ENCODE data around the gene PTCH2.
"Not testable (repeated sequence)": the region's sequence is repeated elsewhere in the genome, so short reads cannot be mapped to it uniquely, and the experiment has no call there.

Gene PTCH2

DNA sequence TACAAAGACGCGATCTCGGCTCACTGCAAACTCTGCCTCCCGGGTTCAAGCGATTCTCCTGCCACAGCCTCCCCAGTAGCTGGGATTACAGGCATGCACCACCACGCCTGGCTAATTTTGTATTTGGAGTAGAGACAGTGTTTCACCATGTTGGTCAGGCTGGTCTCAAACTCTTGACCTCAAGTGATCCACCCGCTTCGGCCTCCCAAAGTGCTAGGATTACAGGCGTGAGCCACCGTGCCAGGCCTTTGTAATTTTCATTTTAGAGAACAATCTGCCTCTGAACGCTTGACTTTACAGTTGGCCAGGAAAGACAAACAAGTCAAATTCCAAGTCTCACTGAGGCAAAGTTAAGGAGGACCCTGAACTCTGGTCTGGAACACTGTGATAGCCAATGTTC lies 4.8 kb downstream of the PTCH2 start:
- not testable (repeated sequence) for DNase-seq (ENCODE audit: low read depth)

DNA sequence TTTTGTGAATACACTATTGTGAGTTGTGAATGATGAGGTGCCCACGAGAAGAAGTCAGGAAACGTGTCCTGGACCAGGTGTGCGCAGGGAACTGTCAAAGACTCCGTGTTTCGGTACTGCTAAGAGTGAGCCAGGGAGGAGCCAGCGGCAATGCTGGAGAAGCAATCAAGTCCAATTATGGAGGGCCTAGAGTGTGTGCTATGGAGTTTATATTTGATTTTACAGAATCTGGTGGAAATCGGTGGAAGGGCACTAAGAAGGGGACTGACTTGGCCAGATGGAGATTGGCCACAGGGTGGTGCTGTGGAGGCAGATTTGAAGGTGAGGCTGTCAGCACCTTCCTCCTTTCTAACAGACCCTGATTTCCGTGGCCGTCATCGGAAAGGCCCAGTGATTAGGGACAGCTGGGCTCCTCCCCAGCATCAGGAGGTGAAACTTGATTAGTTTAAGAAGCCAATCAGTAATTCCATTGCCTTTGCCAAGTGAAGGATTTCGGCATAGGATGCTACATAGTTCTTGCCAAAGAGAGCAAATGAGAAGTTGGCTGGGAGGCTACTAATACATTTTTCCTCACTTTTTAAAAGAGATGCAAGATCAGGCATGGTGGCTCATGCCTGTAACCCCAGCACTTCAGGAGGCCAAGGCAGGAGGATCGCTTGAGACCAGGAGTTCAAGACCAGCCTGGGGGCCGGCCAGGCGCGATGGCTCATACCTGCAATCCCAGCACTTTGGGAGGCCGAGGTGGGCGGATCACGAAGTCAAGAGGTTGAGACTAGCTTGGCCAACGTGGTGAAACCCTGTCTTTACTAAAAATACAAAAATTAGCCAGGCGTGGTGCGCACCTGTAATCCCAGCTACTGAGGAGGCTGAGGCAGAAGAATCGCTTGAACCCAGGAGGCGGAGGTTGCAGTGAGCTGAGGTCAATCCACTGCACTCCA lies 7.0 kb downstream of the PTCH2 start:
- DNase-seq (ENCODE audit: low read depth), result peak; percentile 68

- DNase-seq (ENCODE audit: low read depth), result no peak
Measured at GRCh38 chr1:44834328-44834727, 8.7 kb downstream of the PTCH2 start.

GRCh38 chr1:44832056-44832705 lies 10.9 kb downstream of the PTCH2 start:
- DNase-seq (ENCODE audit: low read depth), result no peak

- DNase-seq (ENCODE audit: low read depth), result no peak
Measured at GRCh38 chr1:44831516-44831915, 11.5 kb downstream of the PTCH2 start.

DNA sequence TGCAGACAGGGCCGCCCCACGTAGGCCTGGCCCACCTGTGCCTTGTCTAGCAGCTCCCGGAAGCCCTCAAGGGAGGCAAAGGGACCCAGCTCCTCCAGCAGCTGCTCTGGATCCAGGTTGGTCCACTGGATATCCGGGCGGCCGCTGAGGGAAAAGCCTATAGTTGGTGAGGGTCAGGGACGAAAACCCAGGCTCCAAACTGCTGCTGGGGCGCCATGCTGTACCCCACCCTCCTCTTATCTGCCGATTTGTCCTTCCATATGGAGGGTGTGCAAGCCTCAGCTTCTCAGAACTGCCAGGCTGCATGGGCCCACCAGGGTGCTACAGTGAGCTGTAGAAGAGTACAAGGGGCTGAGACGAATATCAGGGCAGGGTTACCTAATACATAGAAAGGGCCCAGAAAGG lies 12.2 kb downstream of the PTCH2 start:
- no peak for DNase-seq (ENCODE audit: low read depth)

DNA sequence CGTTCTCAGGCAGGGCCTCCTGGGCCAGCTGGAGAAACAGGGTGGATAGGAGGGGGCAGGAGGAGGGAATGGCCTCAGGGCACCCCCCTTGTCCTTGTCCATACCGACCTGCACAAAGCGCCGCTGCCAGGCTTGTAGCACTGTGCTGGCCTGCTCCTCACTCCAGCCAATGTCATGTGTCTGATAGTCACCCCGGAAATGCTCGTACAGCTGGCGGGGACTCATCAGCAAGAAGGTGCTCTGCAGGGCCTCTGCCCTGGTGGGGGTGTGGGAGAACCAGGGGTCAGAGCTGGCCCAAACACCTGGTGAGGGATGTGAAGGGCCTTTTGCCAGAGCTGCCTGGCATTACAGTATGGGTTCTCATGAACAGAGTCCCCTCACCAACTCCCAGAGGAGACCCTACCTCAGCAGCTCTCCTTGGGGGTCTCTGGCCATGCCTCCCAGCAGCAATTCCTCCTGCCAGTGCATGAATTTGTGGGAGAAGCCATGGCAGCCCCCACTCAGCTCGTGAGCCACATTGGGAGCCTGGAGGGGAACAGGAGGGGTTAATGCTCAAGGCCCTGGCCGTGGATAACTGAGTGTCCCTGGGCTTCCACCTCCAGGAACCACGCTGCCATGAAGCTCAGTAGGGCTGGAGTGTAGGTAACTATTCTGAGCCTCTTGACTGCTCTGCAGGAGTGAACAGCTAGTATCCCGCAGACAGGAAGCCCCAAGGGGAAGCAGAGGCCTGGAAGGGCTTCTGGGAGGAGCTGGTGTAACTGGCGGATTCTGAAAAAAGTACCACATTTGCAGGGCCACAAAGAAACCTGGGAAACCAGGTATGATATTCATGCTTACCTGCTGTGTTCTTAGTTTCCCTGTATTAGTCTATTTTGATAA lies 13.3 kb downstream of the PTCH2 start:
- DNase-seq (ENCODE audit: low read depth), result no peak

DNA sequence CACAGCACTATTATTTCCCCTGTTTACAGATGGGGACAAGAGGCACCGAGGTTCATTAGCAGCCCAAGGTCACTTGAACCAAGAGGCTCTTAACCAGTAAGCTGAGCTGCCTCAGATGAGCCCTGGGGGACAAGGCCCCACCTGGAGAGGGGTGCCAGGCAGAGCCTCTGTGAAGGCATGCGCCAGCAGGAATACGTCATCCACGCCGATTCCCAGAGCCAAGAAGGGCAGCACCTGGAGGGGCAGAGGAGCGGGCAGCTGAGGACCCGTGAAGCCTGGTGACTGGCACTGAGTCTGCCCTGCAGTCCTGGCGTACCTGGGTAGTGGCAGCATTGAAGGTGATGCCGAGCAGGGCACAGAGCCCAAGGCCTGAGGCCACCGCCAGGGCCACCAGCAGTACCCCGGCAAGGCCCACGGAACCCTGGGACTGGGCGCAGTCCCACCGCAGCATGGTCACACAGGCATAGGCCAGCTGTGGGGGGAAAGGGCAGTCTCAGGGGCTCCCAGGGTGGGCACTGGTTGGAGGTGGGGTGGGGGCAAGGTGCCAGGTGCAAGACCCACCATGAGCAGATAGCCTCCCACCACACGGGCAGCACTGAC lies 14.1 kb downstream of the PTCH2 start:
- no peak for DNase-seq (ENCODE audit: low read depth)

- DNase-seq (ENCODE audit: low read depth), result no peak
Measured at GRCh38 chr1:44828003-44828651, 14.9 kb downstream of the PTCH2 start.

DNA sequence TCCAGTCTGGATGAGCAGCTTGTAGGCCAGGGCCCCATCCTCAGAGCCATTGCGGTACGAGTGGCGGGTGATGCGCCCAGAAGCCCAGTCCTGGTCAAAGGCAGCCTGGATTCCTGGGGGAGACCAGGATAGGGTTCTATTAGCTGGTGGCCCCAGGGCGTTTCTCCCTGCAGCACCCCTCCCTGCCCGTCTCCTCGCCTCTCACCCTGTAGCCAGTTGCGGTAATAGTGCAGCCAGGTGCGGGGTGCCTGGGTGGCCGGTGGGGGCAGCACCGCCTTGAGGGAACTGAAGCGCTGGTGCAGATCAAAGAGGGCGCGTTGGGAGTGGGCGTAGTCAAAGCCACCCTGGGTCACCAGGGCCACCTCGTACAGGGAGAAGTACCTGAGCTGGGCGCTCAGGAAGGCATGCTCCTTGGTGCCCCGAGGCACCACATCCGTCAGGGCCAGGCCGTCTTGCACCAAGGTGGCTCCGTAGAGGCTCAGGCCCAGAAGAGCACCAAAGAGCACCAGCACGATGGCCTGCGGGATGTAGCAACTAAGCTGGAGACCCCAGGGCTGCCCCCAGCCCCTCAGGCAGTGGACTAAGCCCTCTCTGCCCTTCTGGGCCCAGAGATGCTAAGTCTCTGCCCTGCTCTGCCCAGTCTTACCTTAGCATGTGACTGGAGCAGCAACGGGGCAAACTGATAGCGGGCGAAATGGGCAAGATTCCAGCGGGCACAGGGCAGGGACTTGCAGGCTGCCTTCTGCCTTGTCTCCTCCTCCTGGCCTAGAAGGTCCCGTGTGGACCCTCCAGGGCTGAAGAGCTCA lies 15.7 kb downstream of the PTCH2 start:
- no peak for DNase-seq (ENCODE audit: low read depth)

- DNase-seq (ENCODE audit: low read depth), result no peak
Measured at GRCh38 chr1:44826375-44827196, 16.5 kb downstream of the PTCH2 start.

GRCh38 chr1:44824392-44824791 lies 18.7 kb downstream of the PTCH2 start:
- not testable (repeated sequence) for DNase-seq (ENCODE audit: low read depth)

DNA sequence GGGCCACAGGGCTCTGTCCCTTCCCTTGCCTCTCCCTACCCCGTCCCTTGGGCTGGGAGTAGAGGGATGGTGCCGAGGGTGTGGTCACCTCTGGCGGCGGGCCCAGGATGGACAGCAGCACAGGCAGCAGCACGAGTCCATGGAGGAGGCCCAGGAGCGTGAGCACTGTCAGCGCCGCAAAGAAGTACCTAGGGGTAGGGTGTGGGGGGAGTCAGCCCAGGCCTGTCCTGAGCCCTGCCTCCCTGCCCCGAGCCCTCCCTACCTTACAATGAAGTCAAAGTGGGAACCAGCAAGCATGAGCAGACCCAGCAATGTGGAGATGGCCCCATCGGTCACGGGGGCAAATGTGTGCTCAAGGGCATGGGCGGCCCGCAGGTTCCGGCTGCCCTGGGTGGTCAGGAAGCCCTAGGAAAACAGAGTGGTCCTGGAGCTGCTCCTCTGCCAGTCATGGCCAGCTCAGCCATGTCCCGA lies 20.0 kb downstream of the PTCH2 start:
- no peak for DNase-seq (ENCODE audit: low read depth)

GRCh38 chr1:44822131-44822701 lies 20.8 kb downstream of the PTCH2 start:
- no peak for DNase-seq (ENCODE audit: low read depth)

DNA sequence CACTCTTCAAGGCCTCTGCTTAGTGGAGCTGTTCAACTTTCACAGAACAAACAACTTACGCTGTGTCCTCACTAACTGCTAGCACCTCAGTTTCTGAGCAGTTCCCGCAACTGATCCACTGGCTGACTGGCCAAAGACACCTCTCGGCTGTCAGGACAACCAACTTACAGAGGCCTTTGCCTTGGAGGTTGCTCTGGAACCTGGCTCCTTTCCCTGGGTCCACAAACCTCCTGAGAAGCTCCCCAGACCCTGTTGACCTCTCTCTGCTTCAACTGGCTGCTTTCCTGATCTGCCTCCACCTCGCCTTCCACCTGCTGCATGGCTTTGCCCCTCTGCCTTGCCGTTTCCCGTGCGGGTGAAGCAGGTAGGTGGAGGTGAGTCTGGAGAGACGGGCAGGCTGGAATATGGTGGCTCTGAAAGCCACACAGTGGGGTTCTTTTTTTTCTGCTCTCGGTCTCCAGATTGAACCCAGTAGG lies 21.8 kb downstream of the PTCH2 start:
- no peak for DNase-seq (ENCODE audit: low read depth)

- DNase-seq (ENCODE audit: low read depth), result no peak
Measured at GRCh38 chr1:44820328-44821239, 22.5 kb downstream of the PTCH2 start.

- peak; percentile 80 for DNase-seq (ENCODE audit: low read depth)
Measured at GRCh38 chr1:44819608-44820327, 23.3 kb downstream of the PTCH2 start.
